ENCODE measurements around the gene WDR12. TPM values are rescaled to one million over a fixed set of nuclear protein-coding genes. Genes with fewer than 3 reads are reported as not detected.
"Not testable (repeated sequence)": the region's sequence is repeated elsewhere in the genome, so short reads cannot be mapped to it uniquely, and the experiment has no call there.

WDR12 gene
- total RNA-seq = 100 to 1,000 TPM; 158 to 174 TPM

DNA sequence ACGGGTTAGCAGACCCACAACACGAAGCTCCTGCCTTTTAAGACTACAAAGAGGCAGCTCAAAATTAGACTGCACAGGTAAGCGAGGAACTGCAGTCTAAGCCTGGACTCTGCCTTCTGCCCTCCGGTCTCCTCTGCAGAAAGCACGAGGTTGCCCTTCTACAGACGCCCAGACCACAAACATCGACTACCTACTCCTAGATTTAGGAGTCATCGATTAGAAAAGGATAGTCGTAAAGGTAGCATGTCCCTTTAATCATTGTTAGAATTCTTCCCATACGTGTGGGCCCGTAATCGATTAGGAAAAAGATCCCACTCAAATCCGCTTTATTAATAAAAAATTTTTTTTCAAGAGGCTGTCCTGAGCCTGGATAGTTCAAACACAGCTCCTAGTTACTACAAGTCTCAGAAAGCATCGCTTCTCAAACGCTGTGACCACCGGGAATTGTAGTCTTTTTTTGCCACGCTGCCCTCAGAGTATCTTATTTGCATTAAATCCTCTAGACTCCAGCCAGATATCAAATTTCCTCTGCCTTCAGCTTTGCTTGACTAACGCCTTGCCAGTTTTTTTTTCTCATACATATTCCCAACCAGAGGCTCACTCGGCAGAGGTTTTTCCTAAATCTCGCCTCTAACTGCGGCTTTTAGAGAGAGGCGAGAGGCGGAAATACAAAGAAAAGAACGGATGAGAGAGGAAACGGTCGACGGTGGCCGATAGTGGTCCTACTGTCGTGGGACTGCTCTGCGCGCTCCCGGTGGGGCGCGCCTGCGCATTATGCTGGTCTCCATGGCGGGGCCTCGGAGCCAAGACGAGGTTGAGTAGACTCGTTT, at the start of gene WDR12, which contains the start of gene CARF:
Gene WDR12, minus strand, starts transcription at position 162 of the 830 bp plus-strand sequence. CDS start 197 bp downstream, outside the sequence.
Gene CARF, plus strand, starts transcription at position 764 of the 830 bp plus-strand sequence. CDS start 29,628 bp downstream, outside the sequence.
- peaks cover 25% of the 10 kb centered on the region for H3K36me3 Mint-ChIP-seq
- H3K4me3 Mint-ChIP-seq = peak within 1 kb of the TSS; percentile 96

DNA sequence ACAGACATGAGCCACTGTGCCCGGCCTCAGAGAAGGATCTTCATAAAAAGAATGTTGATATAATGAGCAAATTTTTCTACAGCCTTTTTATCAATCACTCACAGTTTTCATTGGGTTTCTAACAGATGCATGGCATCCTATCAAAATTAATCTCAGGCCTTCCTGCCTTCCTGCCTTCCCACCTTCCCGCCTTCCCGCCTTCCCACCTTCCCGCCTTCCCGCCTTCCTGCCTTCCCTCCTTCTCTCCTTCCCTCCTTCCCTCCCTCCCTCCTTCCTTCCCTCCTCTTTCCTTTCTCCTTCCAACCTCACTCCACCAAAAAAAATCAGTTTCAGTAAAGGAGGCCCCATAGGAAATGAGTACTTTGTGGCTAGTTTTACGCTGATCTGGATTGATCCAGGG, 49.1 kb upstream of the WDR12 start:
- Mint-ChIP-seq H3K27ac (no peak overlapping the region), H3K4me3 (no peak overlapping the region), H3K9me3 (no peaks in the 10 kb centered on the region), H3K27me3 (no peaks in the 10 kb centered on the region), H3K4me1 (no peaks in the 10 kb centered on the region), H3K36me3 (peaks cover 2% of the 10 kb centered on the region)
- no peak for DNase-seq

More for the DNA sequence above, at the start of gene WDR12, which contains the start of gene CARF:
- peak; percentile 89 for DNase-seq
- Mint-ChIP-seq H3K9me3 (no peaks in the 10 kb centered on the region), H3K27me3 (no peaks in the 10 kb centered on the region), H3K27ac (peak within 1 kb of the TSS; percentile 99), H3K4me1 (peaks cover 28% of the 10 kb centered on the region)

DNA sequence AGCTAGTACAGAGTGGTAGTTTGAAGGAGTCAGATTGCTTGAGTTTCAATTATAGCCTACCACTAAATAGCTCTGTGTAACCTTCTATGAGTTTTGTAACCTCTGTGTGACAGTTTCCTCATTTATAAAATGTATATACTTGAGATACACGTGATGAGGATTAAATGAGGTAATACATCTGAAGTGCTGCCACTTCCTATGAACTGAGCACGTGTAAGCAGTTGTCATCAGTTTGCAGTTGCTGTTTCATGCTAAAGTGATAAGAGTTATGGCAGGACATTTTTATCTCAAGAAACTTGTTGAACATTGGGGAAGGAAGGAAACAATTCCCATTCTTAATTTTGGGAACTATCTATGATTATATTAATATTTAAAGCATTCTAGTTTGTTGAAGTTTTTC, 39.1 kb upstream of the WDR12 start:
- peaks cover 30% of the 10 kb centered on the region for H3K36me3 Mint-ChIP-seq
- H3K27ac Mint-ChIP-seq = no peak overlapping the region
- no peaks in the 10 kb centered on the region for H3K27me3 Mint-ChIP-seq
- no peak for DNase-seq
- H3K4me3 Mint-ChIP-seq = no peak overlapping the region
- H3K4me1 Mint-ChIP-seq = peaks cover 4% of the 10 kb centered on the region
- peaks cover 13% of the 10 kb centered on the region for H3K9me3 Mint-ChIP-seq

GRCh38 chr2:202949333-202949732, 37.9 kb upstream of the WDR12 start:
- H3K27me3 Mint-ChIP-seq, DNase-seq, H3K27ac Mint-ChIP-seq, H3K4me3 Mint-ChIP-seq, H3K4me1 Mint-ChIP-seq: not testable (repeated sequence)
- Mint-ChIP-seq H3K9me3 (peaks cover 17% of the 10 kb centered on the region), H3K36me3 (peaks cover 41% of the 10 kb centered on the region)

- no peaks in the 10 kb centered on the region for H3K27me3 Mint-ChIP-seq
- no peak overlapping the region for H3K4me3 Mint-ChIP-seq
- no peak for DNase-seq
- H3K4me1 Mint-ChIP-seq = peaks cover 6% of the 10 kb centered on the region
- H3K36me3 Mint-ChIP-seq = peaks cover 44% of the 10 kb centered on the region
- H3K9me3 Mint-ChIP-seq = peaks cover 17% of the 10 kb centered on the region
- no peak overlapping the region for H3K27ac Mint-ChIP-seq
Measured at GRCh38 chr2:202945497-202945896, 34.0 kb upstream of the WDR12 start.

GRCh38 chr2:202944816-202945215, 33.3 kb upstream of the WDR12 start:
- peaks cover 17% of the 10 kb centered on the region for H3K9me3 Mint-ChIP-seq
- no peaks in the 10 kb centered on the region for H3K27me3 Mint-ChIP-seq
- no peak overlapping the region for H3K27ac Mint-ChIP-seq
- peaks cover 46% of the 10 kb centered on the region for H3K36me3 Mint-ChIP-seq
- no peak overlapping the region for H3K4me3 Mint-ChIP-seq
- peaks cover 4% of the 10 kb centered on the region for H3K4me1 Mint-ChIP-seq
- DNase-seq = no peak

DNA sequence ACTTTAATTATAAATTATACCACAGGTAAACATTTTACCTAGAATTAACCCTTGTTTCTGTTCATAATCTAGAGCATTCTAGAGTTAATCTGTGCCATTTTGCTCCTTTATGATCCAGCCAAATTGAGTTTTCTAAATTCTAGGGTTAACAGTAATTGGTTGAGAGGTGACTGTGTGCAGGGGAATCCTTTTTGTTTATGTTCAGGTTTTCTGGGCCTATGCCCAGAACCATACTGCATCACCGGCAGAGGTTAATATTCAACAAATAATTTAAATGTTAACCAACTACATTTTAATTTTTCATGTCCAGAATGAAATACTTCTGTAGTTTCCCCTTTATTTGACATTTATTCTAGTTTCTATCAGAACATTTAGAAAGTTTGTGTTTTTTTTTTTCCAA, 32.9 kb upstream of the WDR12 start:
- Mint-ChIP-seq H3K27me3 (no peaks in the 10 kb centered on the region), H3K36me3 (peaks cover 46% of the 10 kb centered on the region), H3K27ac (no peak overlapping the region), H3K4me3 (no peak overlapping the region), H3K9me3 (peaks cover 17% of the 10 kb centered on the region), H3K4me1 (peaks cover 4% of the 10 kb centered on the region)
- DNase-seq = no peak

DNA sequence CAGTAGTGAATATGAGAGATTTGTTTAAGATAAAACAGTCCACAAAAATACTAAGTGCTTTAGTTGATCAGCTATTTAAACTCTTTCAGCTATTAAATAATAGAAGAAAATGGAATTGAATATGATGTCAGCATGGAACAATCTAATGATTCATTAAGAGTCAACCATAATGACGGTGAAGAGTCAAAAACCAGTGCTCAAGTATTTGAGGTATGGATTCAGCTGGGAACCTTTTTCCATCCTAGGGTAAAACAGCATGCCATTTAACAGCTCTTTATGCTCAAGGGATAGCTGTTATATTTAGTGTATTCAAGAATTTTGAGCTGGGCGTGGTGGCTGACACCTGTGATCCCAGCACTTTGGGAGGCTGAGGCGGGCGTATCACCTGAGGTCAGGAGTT, 30.3 kb upstream of the WDR12 start:
- DNase-seq = no peak
- Mint-ChIP-seq H3K27ac (no peak overlapping the region), H3K27me3 (no peaks in the 10 kb centered on the region), H3K4me3 (no peak overlapping the region), H3K36me3 (peaks cover 35% of the 10 kb centered on the region), H3K9me3 (peaks cover 8% of the 10 kb centered on the region), H3K4me1 (peaks cover 4% of the 10 kb centered on the region)

- no peak overlapping the region for H3K4me3 Mint-ChIP-seq
- H3K27me3 Mint-ChIP-seq = no peaks in the 10 kb centered on the region
- DNase-seq = no peak
- no peaks in the 10 kb centered on the region for H3K9me3 Mint-ChIP-seq
- H3K4me1 Mint-ChIP-seq = no peaks in the 10 kb centered on the region
- no peak overlapping the region for H3K27ac Mint-ChIP-seq
- H3K36me3 Mint-ChIP-seq = peaks cover 12% of the 10 kb centered on the region
Measured at GRCh38 chr2:202938960-202939359, 27.5 kb upstream of the WDR12 start.

- H3K27ac Mint-ChIP-seq = no peak overlapping the region
- no peaks in the 10 kb centered on the region for H3K27me3 Mint-ChIP-seq
- peaks cover 18% of the 10 kb centered on the region for H3K36me3 Mint-ChIP-seq
- H3K9me3 Mint-ChIP-seq = no peaks in the 10 kb centered on the region
- no peak for DNase-seq
- no peak overlapping the region for H3K4me3 Mint-ChIP-seq
- no peaks in the 10 kb centered on the region for H3K4me1 Mint-ChIP-seq
Measured at GRCh38 chr2:202934456-202934855, 23.0 kb upstream of the WDR12 start.

DNA sequence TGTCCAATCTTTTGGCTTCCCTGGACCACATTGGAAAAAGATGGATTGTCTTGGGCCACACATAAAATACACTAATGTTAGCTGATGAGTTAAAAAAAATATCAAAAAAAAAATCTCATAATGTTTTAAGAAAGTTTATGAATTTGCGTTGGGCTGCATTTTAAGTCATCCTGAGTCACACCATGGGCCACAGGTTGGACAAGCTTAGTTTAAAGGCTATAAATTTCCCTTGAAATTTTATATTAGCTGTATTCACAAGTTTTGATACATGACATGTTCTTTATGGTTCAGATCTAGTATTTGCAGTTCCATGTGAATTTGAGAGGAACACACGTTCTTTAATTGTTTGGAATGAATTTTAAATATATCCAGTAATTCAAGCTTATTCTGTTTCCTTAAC, 22.5 kb upstream of the WDR12 start:
- Mint-ChIP-seq H3K27ac (no peak overlapping the region), H3K27me3 (no peaks in the 10 kb centered on the region), H3K9me3 (no peaks in the 10 kb centered on the region), H3K36me3 (peaks cover 19% of the 10 kb centered on the region), H3K4me3 (no peak overlapping the region), H3K4me1 (no peaks in the 10 kb centered on the region)
- DNase-seq = no peak

DNA sequence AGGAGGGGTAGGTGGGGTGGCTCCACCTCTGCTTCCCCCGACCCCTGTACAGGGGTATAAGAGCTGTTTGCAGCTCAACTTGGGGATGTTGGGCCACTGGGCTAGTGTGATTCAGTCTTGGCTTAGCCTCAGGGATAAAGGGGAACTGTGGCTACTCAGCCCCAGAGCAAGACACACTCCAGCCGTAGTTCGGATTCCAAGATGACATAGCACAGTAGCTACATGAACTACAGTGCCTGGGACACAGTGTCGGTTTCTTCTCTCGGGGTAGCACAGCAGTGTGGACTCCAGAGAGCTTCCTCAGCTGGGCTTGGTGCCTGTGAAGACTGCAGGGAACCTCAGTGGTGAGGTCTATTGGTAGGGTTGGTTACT, 21.7 kb upstream of the WDR12 start:
- H3K36me3 Mint-ChIP-seq = peaks cover 16% of the 10 kb centered on the region
- H3K9me3 Mint-ChIP-seq = no peaks in the 10 kb centered on the region
- no peak overlapping the region for H3K27ac Mint-ChIP-seq
- no peak for DNase-seq
- no peak overlapping the region for H3K4me3 Mint-ChIP-seq
- no peaks in the 10 kb centered on the region for H3K27me3 Mint-ChIP-seq
- no peaks in the 10 kb centered on the region for H3K4me1 Mint-ChIP-seq

GRCh38 chr2:202932425-202933138, 21.1 kb upstream of the WDR12 start:
- H3K27ac Mint-ChIP-seq = no peak overlapping the region
- H3K36me3 Mint-ChIP-seq = peaks cover 16% of the 10 kb centered on the region
- no peaks in the 10 kb centered on the region for H3K9me3 Mint-ChIP-seq
- H3K4me3 Mint-ChIP-seq = no peak overlapping the region
- no peaks in the 10 kb centered on the region for H3K4me1 Mint-ChIP-seq
- no peaks in the 10 kb centered on the region for H3K27me3 Mint-ChIP-seq
- no peak for DNase-seq

DNA sequence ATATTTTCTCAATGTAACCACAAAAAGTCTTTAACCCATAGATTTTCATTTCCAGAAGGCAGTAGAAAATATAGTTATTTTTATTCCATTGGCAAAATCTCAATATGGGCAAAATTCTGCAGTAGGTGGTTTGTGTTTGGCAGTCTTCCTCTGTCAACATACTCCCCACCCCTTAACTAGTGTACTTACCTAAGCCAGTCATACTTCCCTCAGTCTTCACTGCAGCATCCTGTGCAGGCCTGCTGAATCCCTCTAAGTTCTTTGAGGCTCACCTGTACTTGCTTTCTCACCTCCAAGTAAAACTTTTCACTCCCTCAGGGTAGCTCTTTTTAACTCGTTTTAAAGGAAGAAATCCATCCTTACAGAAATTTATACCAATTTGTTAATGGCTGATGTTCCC, 7.4 kb upstream of the WDR12 start:
- no peak for DNase-seq
- peaks cover 8% of the 10 kb centered on the region for H3K4me1 Mint-ChIP-seq
- H3K36me3 Mint-ChIP-seq = peaks cover 10% of the 10 kb centered on the region
- no peaks in the 10 kb centered on the region for H3K9me3 Mint-ChIP-seq
- H3K27me3 Mint-ChIP-seq = no peaks in the 10 kb centered on the region
- no peak overlapping the region for H3K4me3 Mint-ChIP-seq
- no peak overlapping the region for H3K27ac Mint-ChIP-seq

- DNase-seq = peak; percentile 13
Measured at GRCh38 chr2:202912342-202913201, 1.1 kb upstream of the WDR12 start.

More at GRCh38 chr2:202912342-202913201, 1.1 kb upstream of the WDR12 start:
- not testable (repeated sequence) for H3K27me3 Mint-ChIP-seq, H3K9me3 Mint-ChIP-seq
- Mint-ChIP-seq H3K4me1 (peaks cover 25% of the 10 kb centered on the region), H3K27ac (peak overlapping the region; percentile 99), H3K4me3 (peak overlapping the region; percentile 96), H3K36me3 (peaks cover 21% of the 10 kb centered on the region)
